ENCODE data around the gene PPP1R11. TPM values are rescaled to one million over a fixed set of nuclear protein-coding genes. Genes with fewer than 3 reads are reported as not detected.

The PPP1R11 gene
- total and polyA plus RNA-seq, 9 of the 15 experiments (the other 6 are each of a cell fraction or from before 2014, with no cell fraction given): 17.8 to 94.8 (median 44.6) TPM

DNA sequence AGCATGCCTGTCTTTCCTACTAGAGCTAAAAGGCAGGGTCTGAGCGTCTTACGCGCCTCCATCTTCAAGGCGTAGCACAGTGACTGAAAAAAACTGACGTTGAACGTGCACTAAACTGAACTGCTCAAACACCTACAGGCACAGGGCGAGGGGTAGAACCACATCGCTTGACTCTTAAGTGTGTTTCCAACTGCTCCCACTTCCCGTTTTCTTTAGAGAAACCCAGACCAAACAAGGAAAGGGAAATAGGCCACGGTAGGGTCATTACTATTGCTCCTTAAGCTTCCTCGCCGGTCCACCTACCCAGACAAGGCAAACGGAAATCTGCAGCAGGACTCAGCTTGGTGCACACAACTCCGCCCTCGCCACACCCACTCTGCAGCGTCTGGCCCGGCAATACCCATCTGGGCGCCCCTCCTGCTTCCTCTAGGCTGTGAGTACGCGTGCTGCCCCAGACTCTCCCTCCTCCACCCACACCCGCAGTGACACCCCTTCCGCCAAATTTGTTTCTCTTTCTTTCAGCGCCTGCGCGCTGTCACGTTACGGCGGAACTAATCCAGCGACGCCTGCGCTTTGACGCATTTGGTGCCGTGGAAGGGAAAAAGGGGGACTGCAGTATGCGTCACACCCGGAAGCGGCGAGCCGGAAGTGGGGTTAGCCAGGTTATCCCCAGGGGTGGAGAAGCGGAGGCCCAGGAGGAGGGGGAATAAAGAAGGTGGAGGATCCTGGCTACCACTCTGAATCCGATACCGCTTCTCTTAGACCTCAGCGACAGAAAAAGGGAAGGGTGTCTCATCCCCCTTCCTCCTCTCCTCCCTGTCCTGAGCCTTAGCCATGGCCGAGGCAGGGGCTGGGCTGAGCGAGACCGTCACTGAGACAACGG is at the start of gene PPP1R11 (continued):
- TF ChIP-seq, protein P1, sequence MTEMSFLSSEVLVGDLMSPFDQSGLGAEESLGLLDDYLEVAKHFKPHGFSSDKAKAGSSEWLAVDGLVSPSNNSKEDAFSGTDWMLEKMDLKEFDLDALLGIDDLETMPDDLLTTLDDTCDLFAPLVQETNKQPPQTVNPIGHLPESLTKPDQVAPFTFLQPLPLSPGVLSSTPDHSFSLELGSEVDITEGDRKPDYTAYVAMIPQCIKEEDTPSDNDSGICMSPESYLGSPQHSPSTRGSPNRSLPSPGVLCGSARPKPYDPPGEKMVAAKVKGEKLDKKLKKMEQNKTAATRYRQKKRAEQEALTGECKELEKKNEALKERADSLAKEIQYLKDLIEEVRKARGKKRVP (CRISPR knock-in tag; IDR thresholded peaks at IDR 0.05): peak; percentile 43; the same call in 1 of the 2 replicates
- no peak for TF ChIP-seq RHOXF2B (CRISPR knock-in tag; conservative IDR thresholded peaks at IDR 0.05)
- TF ChIP-seq, protein P2, sequence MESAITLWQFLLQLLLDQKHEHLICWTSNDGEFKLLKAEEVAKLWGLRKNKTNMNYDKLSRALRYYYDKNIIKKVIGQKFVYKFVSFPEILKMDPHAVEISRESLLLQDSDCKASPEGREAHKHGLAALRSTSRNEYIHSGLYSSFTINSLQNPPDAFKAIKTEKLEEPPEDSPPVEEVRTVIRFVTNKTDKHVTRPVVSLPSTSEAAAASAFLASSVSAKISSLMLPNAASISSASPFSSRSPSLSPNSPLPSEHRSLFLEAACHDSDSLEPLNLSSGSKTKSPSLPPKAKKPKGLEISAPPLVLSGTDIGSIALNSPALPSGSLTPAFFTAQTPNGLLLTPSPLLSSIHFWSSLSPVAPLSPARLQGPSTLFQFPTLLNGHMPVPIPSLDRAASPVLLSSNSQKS (CRISPR knock-in tag; IDR thresholded peaks at IDR 0.05): no peak
- TF ChIP-seq, protein P3, sequence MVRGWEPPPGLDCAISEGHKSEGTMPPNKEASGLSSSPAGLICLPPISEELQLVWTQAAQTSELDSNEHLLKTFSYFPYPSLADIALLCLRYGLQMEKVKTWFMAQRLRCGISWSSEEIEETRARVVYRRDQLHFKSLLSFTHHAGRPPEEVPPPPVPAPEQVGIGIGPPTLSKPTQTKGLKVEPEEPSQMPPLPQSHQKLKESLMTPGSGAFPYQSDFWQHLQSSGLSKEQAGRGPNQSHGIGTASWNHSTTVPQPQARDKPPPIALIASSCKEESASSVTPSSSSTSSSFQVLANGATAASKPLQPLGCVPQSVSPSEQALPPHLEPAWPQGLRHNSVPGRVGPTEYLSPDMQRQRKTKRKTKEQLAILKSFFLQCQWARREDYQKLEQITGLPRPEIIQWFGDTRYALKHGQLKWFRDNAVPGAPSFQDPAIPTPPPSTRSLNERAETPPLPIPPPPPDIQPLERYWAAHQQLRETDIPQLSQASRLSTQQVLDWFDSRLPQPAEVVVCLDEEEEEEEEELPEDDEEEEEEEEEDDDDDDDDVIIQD (CRISPR knock-in tag; IDR thresholded peaks at IDR 0.05): no peak
- peak; percentile 54 for TF ChIP-seq ZBTB17 (CRISPR knock-in tag; IDR thresholded peaks at IDR 0.05)
- no peak for TF ChIP-seq SMARCB1 (IDR thresholded peaks at IDR 0.05; ENCODE audit: insufficient read length, low read depth)
- TF ChIP-seq ZNF24 (IDR thresholded peaks at IDR 0.05): 0 out of 2 replicates have a peak, but pooled peaks have one; percentile 19
- peak; percentile 84 to 89 for TF ChIP-seq MAZ (CRISPR knock-in tag; conservative IDR thresholded peaks at IDR 0.05 in 1 of 2, IDR thresholded peaks at IDR 0.05 in 1 of 2)
- TF ChIP-seq ZNF431 (CRISPR knock-in tag; IDR thresholded peaks at IDR 0.05): no peak
- peak; percentile 97 for TF ChIP-seq SPI1 (IDR thresholded peaks at IDR 0.05; ENCODE audit: borderline replicate concordance, low read depth, low read length)
- TF ChIP-seq STAT5B (CRISPR knock-in tag; IDR thresholded peaks at IDR 0.05): no peak
- TF ChIP-seq GTF2F1 (IDR thresholded peaks at IDR 0.05; ENCODE audit: low read depth, low read length): peak; percentile 23; the same call in 1 of the 2 replicates
- TF ChIP-seq, protein P4, sequence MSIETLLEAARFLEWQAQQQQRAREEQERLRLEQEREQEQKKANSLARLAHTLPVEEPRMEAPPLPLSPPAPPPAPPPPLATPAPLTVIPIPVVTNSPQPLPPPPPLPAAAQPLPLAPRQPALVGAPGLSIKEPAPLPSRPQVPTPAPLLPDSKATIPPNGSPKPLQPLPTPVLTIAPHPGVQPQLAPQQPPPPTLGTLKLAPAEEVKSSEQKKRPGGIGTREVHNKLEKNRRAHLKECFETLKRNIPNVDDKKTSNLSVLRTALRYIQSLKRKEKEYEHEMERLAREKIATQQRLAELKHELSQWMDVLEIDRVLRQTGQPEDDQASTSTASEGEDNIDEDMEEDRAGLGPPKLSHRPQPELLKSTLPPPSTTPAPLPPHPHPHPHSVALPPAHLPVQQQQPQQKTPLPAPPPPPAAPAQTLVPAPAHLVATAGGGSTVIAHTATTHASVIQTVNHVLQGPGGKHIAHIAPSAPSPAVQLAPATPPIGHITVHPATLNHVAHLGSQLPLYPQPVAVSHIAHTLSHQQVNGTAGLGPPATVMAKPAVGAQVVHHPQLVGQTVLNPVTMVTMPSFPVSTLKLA (conservative IDR thresholded peaks at IDR 0.05): peak; percentile 97 to 99
- peak; percentile 48; the same call in 1 of the 2 replicates for TF ChIP-seq E2F3 (CRISPR knock-in tag; IDR thresholded peaks at IDR 0.05)
- TF ChIP-seq HNRNPL (IDR thresholded peaks at IDR 0.05; ENCODE audit: low read depth, low read length): no peak; the same call in 1 of the 2 replicates
- TF ChIP-seq, protein P5, sequence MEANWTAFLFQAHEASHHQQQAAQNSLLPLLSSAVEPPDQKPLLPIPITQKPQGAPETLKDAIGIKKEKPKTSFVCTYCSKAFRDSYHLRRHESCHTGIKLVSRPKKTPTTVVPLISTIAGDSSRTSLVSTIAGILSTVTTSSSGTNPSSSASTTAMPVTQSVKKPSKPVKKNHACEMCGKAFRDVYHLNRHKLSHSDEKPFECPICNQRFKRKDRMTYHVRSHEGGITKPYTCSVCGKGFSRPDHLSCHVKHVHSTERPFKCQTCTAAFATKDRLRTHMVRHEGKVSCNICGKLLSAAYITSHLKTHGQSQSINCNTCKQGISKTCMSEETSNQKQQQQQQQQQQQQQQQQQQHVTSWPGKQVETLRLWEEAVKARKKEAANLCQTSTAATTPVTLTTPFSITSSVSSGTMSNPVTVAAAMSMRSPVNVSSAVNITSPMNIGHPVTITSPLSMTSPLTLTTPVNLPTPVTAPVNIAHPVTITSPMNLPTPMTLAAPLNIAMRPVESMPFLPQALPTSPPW (CRISPR knock-in tag; IDR thresholded peaks at IDR 0.05): peak; percentile 97
- no peak for TF ChIP-seq DMBX1 (CRISPR knock-in tag; IDR thresholded peaks at IDR 0.05; ENCODE audit: borderline replicate concordance)
- no peak for TF ChIP-seq ZNF696 (CRISPR knock-in tag; conservative IDR thresholded peaks at IDR 0.05)
- TF ChIP-seq SIX5 (IDR thresholded peaks at IDR 0.05; ENCODE audit: borderline replicate concordance in 1 of 2, insufficient read depth in 1 of 2, low read depth in 1 of 2, low read length in 2 of 2): peak; percentile 46 to 70; a peak in 3 of 4 replicates
- TF ChIP-seq, protein P6, sequence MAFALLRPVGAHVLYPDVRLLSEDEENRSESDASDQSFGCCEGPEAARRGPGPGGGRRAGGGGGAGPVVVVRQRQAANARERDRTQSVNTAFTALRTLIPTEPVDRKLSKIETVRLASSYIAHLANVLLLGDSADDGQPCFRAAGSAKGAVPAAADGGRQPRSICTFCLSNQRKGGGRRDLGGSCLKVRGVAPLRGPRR (CRISPR knock-in tag; IDR thresholded peaks at IDR 0.05): no peak
